ENCODE data around the gene ZBTB25.
"Not testable (repeated sequence)": the region's sequence is repeated elsewhere in the genome, so short reads cannot be mapped to it uniquely, and the experiment has no call there.

ZBTB25 gene

DNA sequence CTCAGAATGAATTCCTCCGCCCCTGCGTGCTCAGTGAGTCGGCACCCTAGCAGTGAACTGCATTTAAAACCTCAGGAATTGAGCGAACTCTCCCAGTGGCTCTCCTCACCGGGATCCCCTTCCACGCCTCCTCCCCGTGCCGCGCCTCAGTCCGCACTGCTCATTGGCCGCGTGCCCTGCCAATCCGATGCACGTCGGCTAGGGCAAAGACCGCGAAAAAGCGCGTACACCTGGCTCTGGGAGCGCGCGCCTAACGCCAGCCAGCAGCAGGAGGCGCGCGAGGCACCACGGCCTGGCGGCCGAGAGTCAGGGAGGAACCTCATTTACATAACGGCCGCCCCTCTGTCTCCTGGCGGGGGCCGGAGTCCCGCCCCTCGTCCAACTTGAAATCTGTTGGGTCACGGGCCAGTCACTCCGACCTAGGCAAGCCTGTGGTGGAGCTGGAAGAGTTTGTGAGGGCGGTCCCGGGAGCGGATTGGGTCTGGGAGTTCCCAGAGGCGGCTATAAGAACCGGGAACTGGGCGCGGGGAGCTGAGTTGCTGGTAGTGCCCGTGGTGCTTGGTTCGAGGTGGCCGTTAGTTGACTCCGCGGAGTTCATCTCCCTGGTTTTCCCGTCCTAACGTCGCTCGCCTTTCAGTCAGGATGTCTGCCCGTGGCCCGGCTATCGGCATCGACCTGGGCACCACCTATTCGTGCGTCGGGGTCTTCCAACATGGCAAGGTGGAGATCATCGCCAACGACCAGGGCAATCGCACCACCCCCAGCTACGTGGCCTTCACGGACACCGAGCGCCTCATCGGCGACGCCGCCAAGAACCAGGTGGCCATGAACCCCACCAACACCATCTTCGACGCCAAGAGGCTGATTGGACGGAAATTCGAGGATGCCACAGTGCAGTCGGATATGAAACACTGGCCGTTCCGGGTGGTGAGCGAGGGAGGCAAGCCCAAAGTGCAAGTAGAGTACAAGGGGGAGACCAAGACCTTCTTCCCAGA, 36.9 kb upstream of the ZBTB25 start, which contains the start of gene HSPA2:
HSPA2 (plus strand) TSS at position 534 of the 995 bp plus-strand sequence; CDS start at position 643, 109 bp downstream.
- Histone ChIP-seq H3K36me3 (ENCODE audit: insufficient read depth, low read length) (no peaks in the 10 kb centered on the region), H3K27me3 (ENCODE audit: insufficient read depth, low read length) (peaks cover 23% of the 10 kb centered on the region), H3K4me1 (ENCODE audit: control insufficient read depth, insufficient read depth, low read length, unreplicated experiment) (peaks cover 5% of the 10 kb centered on the region), H3K4me3 (ENCODE audit: low read depth, low read length) (peak within 1 kb of the TSS; percentile 80), H2AFZ (ENCODE audit: low read length, unreplicated experiment) (peak within 1 kb of the TSS; percentile 96), H3K27ac (ENCODE audit: low read depth, low read length) (peak within 1 kb of the TSS; percentile 68), H3K79me2 (ENCODE audit: control insufficient read depth, insufficient read depth, low read length, unreplicated experiment) (no peaks in the 10 kb centered on the region)

DNA sequence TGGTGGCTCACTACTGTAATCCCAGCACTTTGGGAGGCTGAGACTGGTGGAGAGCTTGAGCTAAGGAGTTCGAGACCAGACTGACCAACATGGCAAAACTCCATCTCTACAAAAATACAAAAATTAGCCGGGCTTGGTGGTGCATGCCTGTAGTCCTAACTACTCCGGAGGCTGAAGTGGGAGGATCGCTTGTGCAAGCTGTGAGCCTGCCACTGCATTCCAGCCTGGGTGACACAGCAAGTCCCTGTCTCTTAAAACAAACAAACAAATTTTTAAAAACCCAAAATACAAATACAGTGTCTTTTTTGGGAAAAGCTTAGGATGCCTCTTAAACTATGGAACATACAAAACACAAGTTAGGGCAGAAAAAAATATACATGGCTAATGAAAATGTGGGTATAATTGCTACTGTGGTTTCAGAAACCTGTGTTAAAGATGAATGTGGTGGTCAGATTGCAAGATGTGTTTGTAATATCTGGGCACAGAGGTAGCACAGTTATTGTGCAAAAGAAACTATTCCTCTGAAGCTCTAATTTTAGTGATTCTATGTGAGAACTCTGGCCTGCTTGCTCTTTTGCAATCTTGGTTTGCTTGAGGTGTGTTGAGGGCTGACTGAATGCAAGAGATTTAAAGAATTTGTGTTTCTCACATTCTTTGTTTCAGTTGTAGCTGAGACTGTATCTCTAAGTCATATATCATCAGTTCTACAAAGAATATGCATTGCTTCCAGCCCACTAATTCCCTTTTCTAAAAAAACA, 33.0 kb upstream of the ZBTB25 start:
- H3K27ac ChIP-seq (ENCODE audit: low read depth, low read length) = no peak overlapping the region
- no peak overlapping the region for H2AFZ ChIP-seq (ENCODE audit: low read length, unreplicated experiment)
- no peaks in the 10 kb centered on the region for H3K79me2 ChIP-seq (ENCODE audit: control insufficient read depth, insufficient read depth, low read length, unreplicated experiment)
- peaks cover 5% of the 10 kb centered on the region for H3K4me1 ChIP-seq (ENCODE audit: control insufficient read depth, insufficient read depth, low read length, unreplicated experiment)
- H3K36me3 ChIP-seq (ENCODE audit: insufficient read depth, low read length) = peaks cover 3% of the 10 kb centered on the region; the same call in 1 of the 2 replicates
- H3K27me3 ChIP-seq (ENCODE audit: insufficient read depth, low read length) = peaks cover 11% of the 10 kb centered on the region
- H3K4me3 ChIP-seq (ENCODE audit: low read depth, low read length) = no peak overlapping the region

DNA sequence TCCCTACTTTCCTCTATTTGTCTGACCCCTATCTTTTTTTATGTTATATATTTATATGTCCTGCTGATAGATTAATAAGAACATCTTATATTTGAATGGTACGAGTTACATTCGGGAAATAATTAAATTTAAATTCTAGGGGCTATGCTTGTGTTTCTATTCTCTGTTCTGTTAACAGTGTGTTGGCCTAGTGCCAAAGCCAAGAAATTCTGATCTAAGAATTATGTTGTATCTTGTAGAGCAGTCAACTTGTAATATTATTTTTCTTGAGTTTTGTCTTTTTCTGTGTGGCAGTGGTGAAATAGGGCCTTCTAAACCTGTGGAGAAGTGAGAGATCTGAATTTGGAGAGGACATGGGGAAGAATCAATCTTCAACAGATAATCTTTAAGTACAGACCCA, 27.9 kb upstream of the ZBTB25 start:
- no peaks in the 10 kb centered on the region for H3K79me2 ChIP-seq (ENCODE audit: control insufficient read depth, insufficient read depth, low read length, unreplicated experiment)

DNA sequence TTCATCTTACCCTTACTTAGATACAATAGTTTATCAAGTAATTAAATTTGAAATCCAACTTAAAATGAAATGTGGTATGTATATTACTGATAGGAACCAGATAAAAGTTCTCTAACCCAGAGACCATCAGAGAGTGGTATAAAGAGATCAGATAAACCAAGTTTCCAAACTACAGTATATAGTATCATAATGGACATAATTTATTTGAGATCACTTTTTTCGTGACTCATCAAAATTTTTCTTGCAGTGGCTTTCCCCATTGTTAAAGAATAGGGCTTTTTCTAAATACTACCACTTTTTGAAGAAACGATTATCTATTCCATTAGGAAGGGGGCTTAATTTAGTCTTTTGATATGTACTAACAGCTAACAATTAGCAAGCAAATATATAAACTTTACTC, 21.7 kb upstream of the ZBTB25 start:
- Histone ChIP-seq H3K27ac (ENCODE audit: low read depth, low read length) (no peak overlapping the region), H3K4me1 (ENCODE audit: control insufficient read depth, insufficient read depth, low read length, unreplicated experiment) (peaks cover 16% of the 10 kb centered on the region), H3K36me3 (ENCODE audit: insufficient read depth, low read length) (peaks cover 35% of the 10 kb centered on the region), H3K4me3 (ENCODE audit: low read depth, low read length) (no peak overlapping the region), H3K79me2 (ENCODE audit: control insufficient read depth, insufficient read depth, low read length, unreplicated experiment) (peaks cover 29% of the 10 kb centered on the region), H2AFZ (ENCODE audit: low read length, unreplicated experiment) (no peak overlapping the region), H3K27me3 (ENCODE audit: insufficient read depth, low read length) (no peaks in the 10 kb centered on the region)

More for the DNA sequence above, 27.9 kb upstream of the ZBTB25 start:
- Histone ChIP-seq H3K27me3 (ENCODE audit: insufficient read depth, low read length) (no peaks in the 10 kb centered on the region), H3K36me3 (ENCODE audit: insufficient read depth, low read length) (peaks cover 13% of the 10 kb centered on the region; the same call in 1 of the 2 replicates), H3K4me3 (ENCODE audit: low read depth, low read length) (no peak overlapping the region), H3K27ac (ENCODE audit: low read depth, low read length) (no peak overlapping the region), H2AFZ (ENCODE audit: low read length, unreplicated experiment) (no peak overlapping the region), H3K4me1 (ENCODE audit: control insufficient read depth, insufficient read depth, low read length, unreplicated experiment) (peaks cover 16% of the 10 kb centered on the region)

DNA sequence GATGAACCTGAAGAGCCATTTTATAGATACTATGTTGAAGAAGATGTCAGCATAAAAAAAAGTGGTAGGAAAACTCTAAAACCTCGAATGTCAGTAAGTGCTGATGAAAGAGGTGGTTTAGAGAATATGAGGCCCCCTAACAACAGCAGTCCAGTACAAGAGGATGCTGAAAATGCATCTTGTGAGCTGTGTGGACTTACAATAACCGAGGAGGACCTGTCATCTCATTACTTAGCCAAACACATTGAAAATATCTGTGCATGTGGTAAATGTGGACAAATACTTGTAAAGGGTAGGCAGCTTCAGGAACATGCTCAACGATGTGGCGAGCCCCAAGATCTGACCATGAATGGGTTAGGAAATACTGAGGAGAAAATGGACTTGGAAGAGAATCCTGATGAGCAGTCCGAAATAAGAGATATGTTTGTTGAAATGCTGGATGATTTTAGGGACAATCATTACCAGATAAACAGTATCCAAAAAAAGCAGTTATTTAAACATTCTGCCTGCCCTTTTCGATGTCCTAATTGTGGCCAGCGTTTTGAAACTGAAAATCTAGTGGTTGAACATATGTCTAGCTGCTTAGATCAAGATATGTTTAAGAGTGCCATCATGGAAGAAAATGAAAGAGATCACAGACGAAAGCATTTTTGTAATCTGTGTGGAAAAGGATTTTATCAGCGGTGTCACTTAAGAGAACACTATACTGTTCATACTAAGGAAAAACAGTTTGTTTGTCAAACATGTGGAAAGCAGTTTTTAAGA, 19.1 kb upstream of the ZBTB25 start:
- H3K27me3 ChIP-seq (ENCODE audit: insufficient read depth, low read length) = no peaks in the 10 kb centered on the region
- no peak overlapping the region for H3K27ac ChIP-seq (ENCODE audit: low read depth, low read length)
- H3K4me1 ChIP-seq (ENCODE audit: control insufficient read depth, insufficient read depth, low read length, unreplicated experiment) = peaks cover 3% of the 10 kb centered on the region
- no peak overlapping the region for H2AFZ ChIP-seq (ENCODE audit: low read length, unreplicated experiment)
- H3K79me2 ChIP-seq (ENCODE audit: control insufficient read depth, insufficient read depth, low read length, unreplicated experiment) = peaks cover 48% of the 10 kb centered on the region
- H3K4me3 ChIP-seq (ENCODE audit: low read depth, low read length) = no peak overlapping the region
- peaks cover 28% of the 10 kb centered on the region for H3K36me3 ChIP-seq (ENCODE audit: insufficient read depth, low read length)

- Histone ChIP-seq H3K27me3 (ENCODE audit: insufficient read depth, low read length) (no peaks in the 10 kb centered on the region), H3K36me3 (ENCODE audit: insufficient read depth, low read length) (peaks cover 22% of the 10 kb centered on the region), H3K27ac (ENCODE audit: low read depth, low read length) (no peak overlapping the region), H3K4me3 (ENCODE audit: low read depth, low read length) (no peak overlapping the region), H2AFZ (ENCODE audit: low read length, unreplicated experiment) (no peak overlapping the region), H3K79me2 (ENCODE audit: control insufficient read depth, insufficient read depth, low read length, unreplicated experiment) (peaks cover 67% of the 10 kb centered on the region), H3K4me1 (ENCODE audit: control insufficient read depth, insufficient read depth, low read length, unreplicated experiment) (peaks cover 3% of the 10 kb centered on the region)
These were observed 17.1 kb upstream of the ZBTB25 start for GRCh38 chr14:64520699-64521098.

DNA sequence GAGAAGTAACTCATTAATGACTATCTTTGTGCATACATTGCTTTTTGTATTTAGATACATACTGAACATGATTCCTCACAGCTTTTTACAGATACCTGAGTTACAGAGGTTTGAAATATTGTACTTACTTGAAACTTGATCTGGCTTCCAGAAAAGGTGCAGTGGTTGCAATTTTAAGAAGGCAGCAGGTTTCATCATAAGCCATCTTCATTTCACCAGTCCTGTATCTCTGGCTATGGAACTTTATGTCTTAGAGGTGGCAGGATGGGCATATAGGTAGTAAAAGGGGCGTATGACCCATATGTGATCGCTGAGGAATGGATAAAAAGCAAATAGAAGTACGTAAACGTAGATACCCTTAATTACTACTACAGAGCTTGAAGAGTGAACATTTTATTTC, 14.6 kb upstream of the ZBTB25 start:
- Histone ChIP-seq H3K36me3 (ENCODE audit: insufficient read depth, low read length) (peaks cover 19% of the 10 kb centered on the region), H3K27me3 (ENCODE audit: insufficient read depth, low read length) (no peaks in the 10 kb centered on the region), H3K79me2 (ENCODE audit: control insufficient read depth, insufficient read depth, low read length, unreplicated experiment) (peaks cover 86% of the 10 kb centered on the region), H3K4me1 (ENCODE audit: control insufficient read depth, insufficient read depth, low read length, unreplicated experiment) (peaks cover 3% of the 10 kb centered on the region), H3K27ac (ENCODE audit: low read depth, low read length) (no peak overlapping the region), H3K4me3 (ENCODE audit: low read depth, low read length) (no peak overlapping the region), H2AFZ (ENCODE audit: low read length, unreplicated experiment) (no peak overlapping the region)

DNA sequence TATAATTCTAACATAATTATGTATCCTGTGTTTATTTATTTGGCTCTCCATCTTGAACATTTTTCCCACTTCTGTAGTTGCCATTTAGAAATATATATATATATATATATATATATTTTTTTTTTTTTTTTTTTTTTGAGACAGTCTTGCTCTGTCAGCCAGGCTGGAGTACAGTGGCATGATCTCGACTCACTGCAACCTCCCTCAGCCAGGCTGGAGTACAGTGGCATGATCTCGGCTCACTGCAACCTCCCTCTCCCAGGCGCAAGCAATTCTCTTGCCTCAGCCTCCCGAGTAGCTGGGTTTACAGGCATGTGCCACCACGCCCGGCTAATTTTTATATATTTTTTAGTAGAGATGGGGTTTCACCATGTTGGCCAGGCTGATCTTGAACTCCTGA, 14.0 kb upstream of the ZBTB25 start:
- not testable (repeated sequence) for H3K27ac ChIP-seq (ENCODE audit: low read depth, low read length); H2AFZ ChIP-seq (ENCODE audit: low read length, unreplicated experiment); H3K27me3 ChIP-seq (ENCODE audit: insufficient read depth, low read length); H3K4me1 ChIP-seq (ENCODE audit: control insufficient read depth, insufficient read depth, low read length, unreplicated experiment); H3K4me3 ChIP-seq (ENCODE audit: low read depth, low read length)
- Histone ChIP-seq H3K79me2 (ENCODE audit: control insufficient read depth, insufficient read depth, low read length, unreplicated experiment) (peaks cover 86% of the 10 kb centered on the region), H3K36me3 (ENCODE audit: insufficient read depth, low read length) (peaks cover 13% of the 10 kb centered on the region)

DNA sequence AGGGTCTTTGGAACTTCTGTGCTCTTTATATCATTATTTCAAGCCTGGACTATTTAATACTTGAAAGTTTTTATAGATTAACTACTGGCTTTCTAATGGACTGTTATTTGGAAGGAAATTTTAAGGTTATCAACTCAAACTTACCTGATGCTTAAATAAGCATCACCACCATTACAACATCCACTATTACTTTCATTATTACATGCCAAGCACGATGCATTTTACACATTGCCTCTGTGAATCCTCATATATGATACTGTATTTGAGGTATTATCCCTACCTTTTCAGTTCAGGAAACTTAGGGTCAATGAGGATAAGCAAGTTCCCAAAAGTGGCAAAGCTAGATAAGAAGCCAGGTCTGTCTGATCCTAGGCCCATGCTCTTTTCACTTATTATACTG, 13.3 kb upstream of the ZBTB25 start:
- no peak overlapping the region for H3K27ac ChIP-seq (ENCODE audit: low read depth, low read length)
- H3K27me3 ChIP-seq (ENCODE audit: insufficient read depth, low read length) = no peaks in the 10 kb centered on the region
- H3K79me2 ChIP-seq (ENCODE audit: control insufficient read depth, insufficient read depth, low read length, unreplicated experiment) = peaks cover 86% of the 10 kb centered on the region
- peaks cover 3% of the 10 kb centered on the region for H3K4me1 ChIP-seq (ENCODE audit: control insufficient read depth, insufficient read depth, low read length, unreplicated experiment)
- H3K4me3 ChIP-seq (ENCODE audit: low read depth, low read length) = peak overlapping the region; percentile 43; the same call in 1 of the 2 replicates
- no peak overlapping the region for H2AFZ ChIP-seq (ENCODE audit: low read length, unreplicated experiment)
- peaks cover 6% of the 10 kb centered on the region; the same call in 1 of the 2 replicates for H3K36me3 ChIP-seq (ENCODE audit: insufficient read depth, low read length)

DNA sequence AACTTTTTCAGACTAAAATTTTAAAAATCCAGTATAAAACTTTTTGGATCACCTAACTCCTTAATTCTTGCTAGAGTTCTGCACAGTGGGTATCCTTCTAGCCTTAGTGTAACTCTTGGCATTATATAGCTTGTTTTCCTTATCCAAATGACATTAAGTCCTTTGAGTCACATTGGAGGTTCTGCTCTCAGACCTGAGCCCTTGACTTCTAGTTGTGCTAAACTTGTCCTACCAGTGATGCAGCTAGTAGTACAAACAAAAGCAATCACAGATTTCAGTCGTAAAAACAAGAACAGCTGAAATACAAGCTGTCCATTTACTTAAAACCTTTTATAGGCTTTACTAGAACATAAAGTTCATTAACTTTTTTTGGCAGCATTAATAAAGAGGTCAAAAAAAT, 11.4 kb upstream of the ZBTB25 start:
- H3K27me3 ChIP-seq (ENCODE audit: insufficient read depth, low read length) = no peaks in the 10 kb centered on the region

More for the DNA sequence above, 11.4 kb upstream of the ZBTB25 start:
- no peak overlapping the region for H3K4me3 ChIP-seq (ENCODE audit: low read depth, low read length)
- no peaks in the 10 kb centered on the region for H3K36me3 ChIP-seq (ENCODE audit: insufficient read depth, low read length)
- H2AFZ ChIP-seq (ENCODE audit: low read length, unreplicated experiment) = no peak overlapping the region
- H3K4me1 ChIP-seq (ENCODE audit: control insufficient read depth, insufficient read depth, low read length, unreplicated experiment) = peaks cover 13% of the 10 kb centered on the region
- no peak overlapping the region for H3K27ac ChIP-seq (ENCODE audit: low read depth, low read length)
- H3K79me2 ChIP-seq (ENCODE audit: control insufficient read depth, insufficient read depth, low read length, unreplicated experiment) = peaks cover 88% of the 10 kb centered on the region
